Measurements from ENCODE around the gene MAP2K1. TPM values are rescaled to one million over a fixed set of nuclear protein-coding genes. Genes with fewer than 3 reads are reported as not detected.

Gene MAP2K1
- total RNA-seq, 1 donor from 2014 or later: 82.5 TPM

DNA sequence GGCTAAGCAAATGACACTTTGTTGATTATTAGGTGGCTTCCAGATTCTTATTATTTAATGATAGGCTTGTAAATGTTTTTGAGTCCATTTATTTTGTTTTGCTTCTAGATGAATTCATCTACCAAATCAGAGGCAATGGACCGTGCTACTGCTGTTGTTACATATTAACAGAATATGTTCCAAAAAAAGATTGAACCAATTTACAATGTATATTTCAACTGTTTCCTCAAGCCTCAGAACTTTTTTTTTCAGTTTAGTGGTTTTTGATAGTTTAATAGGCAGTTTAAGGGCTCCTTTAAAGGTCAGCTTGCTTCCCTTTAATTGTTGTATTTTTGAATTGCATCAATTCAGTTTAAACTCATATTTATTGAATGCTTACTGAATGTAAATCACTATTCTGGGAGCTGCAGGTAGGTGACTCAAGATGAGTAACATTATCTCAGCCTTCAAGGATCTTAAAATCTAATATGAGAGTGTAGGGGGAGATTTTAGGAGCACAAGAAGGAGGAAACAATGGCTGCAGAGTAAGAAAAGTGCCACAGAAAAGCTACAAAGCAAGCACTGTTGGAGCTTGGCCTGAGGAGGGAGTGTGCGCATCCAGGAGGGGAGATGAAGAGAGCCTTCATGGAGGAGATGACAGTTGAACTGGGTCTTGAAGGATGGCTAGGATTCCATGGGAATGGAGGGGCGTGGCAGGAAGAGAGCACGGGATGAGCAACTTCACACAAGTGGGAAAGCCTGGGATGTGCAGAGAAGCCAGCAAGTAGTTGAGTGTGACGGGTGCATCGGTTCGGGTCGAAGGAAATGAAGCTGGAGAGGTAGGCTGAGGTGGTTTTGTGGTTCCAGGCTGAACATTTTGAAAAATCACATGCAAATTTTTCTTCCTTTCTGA, 14.7 kb downstream of the MAP2K1 start:
- H3K9me3 Mint-ChIP-seq: no peaks in the 10 kb centered on the region
- no peaks in the 10 kb centered on the region for H3K27me3 Mint-ChIP-seq (ENCODE audit: insufficient read depth)
- H3K27ac Mint-ChIP-seq: peak overlapping the region; percentile 75
- peak overlapping the region; percentile 76 for H3K4me3 Mint-ChIP-seq
- intact Hi-C loops (cut with micrococcal nuclease): loop anchor here (2.0 to 5.0 kb wide), 2 partner anchors 15 to 71 kb away; partner anchors contain the start of gene MAP2K1
- peaks cover 27% of the 10 kb centered on the region for H3K36me3 Mint-ChIP-seq (ENCODE audit: low read depth)
- H3K4me1 Mint-ChIP-seq (ENCODE audit: low read depth): peaks cover 74% of the 10 kb centered on the region
- no peak for DNase-seq (ENCODE audit: low spot score)

GRCh38 chr15:66402761-66403284, 16.1 kb downstream of the MAP2K1 start:
- Mint-ChIP-seq H3K36me3 (ENCODE audit: low read depth) (peaks cover 23% of the 10 kb centered on the region), H3K9me3 (no peaks in the 10 kb centered on the region), H3K27ac (no peak overlapping the region), H3K27me3 (ENCODE audit: insufficient read depth) (no peaks in the 10 kb centered on the region), H3K4me3 (peak overlapping the region; percentile 36), H3K4me1 (ENCODE audit: low read depth) (peaks cover 88% of the 10 kb centered on the region)
- no peak for DNase-seq (ENCODE audit: low spot score)
- intact Hi-C loops (cut with micrococcal nuclease): loop anchor here (2.0 to 5.0 kb wide), 2 partner anchors 16 to 69 kb away; partner anchors contain the start of gene MAP2K1

- H3K9me3 Mint-ChIP-seq: no peaks in the 10 kb centered on the region
- no peak for DNase-seq (ENCODE audit: low spot score)
- H3K36me3 Mint-ChIP-seq (ENCODE audit: low read depth): peaks cover 25% of the 10 kb centered on the region
- H3K4me3 Mint-ChIP-seq: no peak overlapping the region
- no peaks in the 10 kb centered on the region for H3K27me3 Mint-ChIP-seq (ENCODE audit: insufficient read depth)
- H3K27ac Mint-ChIP-seq: no peak overlapping the region
- H3K4me1 Mint-ChIP-seq (ENCODE audit: low read depth): peaks cover 89% of the 10 kb centered on the region
- intact Hi-C loops (cut with micrococcal nuclease): loop anchor here (2.0 to 5.0 kb wide), 2 partner anchors 17 to 69 kb away; partner anchors contain the start of gene MAP2K1
Measured at GRCh38 chr15:66403323-66403722, 16.6 kb downstream of the MAP2K1 start.

GRCh38 chr15:66404122-66404521, 17.4 kb downstream of the MAP2K1 start:
- Mint-ChIP-seq H3K9me3 (no peaks in the 10 kb centered on the region), H3K27me3 (ENCODE audit: insufficient read depth) (no peaks in the 10 kb centered on the region), H3K27ac (no peak overlapping the region), H3K4me3 (peak overlapping the region; percentile 73), H3K36me3 (ENCODE audit: low read depth) (peaks cover 27% of the 10 kb centered on the region), H3K4me1 (ENCODE audit: low read depth) (peaks cover 95% of the 10 kb centered on the region)
- DNase-seq (ENCODE audit: low spot score): no peak
- intact Hi-C loops (cut with micrococcal nuclease): loop anchor here (5.0 kb wide), 1 partner anchor 68 kb away; no protein-coding TSS in a partner anchor

DNA sequence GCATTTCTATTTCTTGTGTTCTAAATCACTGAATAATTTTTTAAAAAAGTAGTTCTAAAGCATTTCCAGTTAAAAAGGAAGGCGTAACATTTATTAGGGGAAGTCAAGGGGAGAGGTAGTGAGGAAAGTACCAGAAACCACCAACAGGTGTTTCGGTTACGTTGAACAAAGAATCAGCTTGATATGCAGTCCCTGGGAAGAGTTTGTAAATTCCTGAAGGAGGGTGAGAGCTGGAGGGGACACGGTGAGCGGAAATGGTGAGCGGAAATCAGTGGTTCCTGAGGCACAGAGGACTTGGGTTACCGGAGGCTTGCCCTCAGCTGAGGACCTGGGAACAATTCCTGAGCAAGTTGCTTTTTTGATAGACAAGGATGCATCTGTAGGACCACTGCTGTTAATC, 17.8 kb downstream of the MAP2K1 start:
- Mint-ChIP-seq H3K9me3 (no peaks in the 10 kb centered on the region), H3K4me1 (ENCODE audit: low read depth) (peaks cover 95% of the 10 kb centered on the region), H3K27me3 (ENCODE audit: insufficient read depth) (no peaks in the 10 kb centered on the region), H3K36me3 (ENCODE audit: low read depth) (peaks cover 23% of the 10 kb centered on the region), H3K27ac (peak overlapping the region; percentile 37), H3K4me3 (peak overlapping the region; percentile 73)
- DNase-seq (ENCODE audit: low spot score): no peak
- intact Hi-C loops (cut with micrococcal nuclease): loop anchor here (5.0 kb wide), 1 partner anchor 68 kb away; no protein-coding TSS in a partner anchor

- no peaks in the 10 kb centered on the region for H3K9me3 Mint-ChIP-seq
- intact Hi-C loops (cut with micrococcal nuclease): no loop called here
- no peaks in the 10 kb centered on the region for H3K27me3 Mint-ChIP-seq (ENCODE audit: insufficient read depth)
Measured at GRCh38 chr15:66405007-66405406, 18.3 kb downstream of the MAP2K1 start.

DNA sequence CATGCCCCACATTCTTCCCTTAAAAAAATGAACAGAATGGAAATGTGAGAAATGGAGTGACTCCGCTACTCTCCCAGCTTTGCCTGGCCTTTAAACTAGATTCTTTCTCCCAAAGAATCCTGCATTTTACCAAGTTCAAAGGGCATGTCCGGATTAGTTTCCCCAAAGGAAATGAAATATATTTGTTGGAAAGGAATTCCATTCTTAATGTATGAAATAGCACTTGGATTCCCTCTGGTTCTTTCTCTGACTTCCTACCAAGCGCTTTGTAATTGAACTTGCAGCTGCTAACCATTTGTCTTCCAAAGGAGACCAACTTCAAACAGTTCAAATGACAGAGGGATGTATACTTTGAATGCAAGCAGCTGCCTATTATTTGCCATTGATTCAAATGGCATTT, 18.9 kb downstream of the MAP2K1 start:
- DNase-seq (ENCODE audit: low spot score): no peak
- peaks cover 25% of the 10 kb centered on the region for H3K36me3 Mint-ChIP-seq (ENCODE audit: low read depth)
- no peaks in the 10 kb centered on the region for H3K9me3 Mint-ChIP-seq
- no peak overlapping the region for H3K4me3 Mint-ChIP-seq
- no peak overlapping the region for H3K27ac Mint-ChIP-seq
- peaks cover 98% of the 10 kb centered on the region for H3K4me1 Mint-ChIP-seq (ENCODE audit: low read depth)
- no peaks in the 10 kb centered on the region for H3K27me3 Mint-ChIP-seq (ENCODE audit: insufficient read depth)
- intact Hi-C loops (cut with micrococcal nuclease): no loop called here

More at GRCh38 chr15:66405007-66405406, 18.3 kb downstream of the MAP2K1 start:
- Mint-ChIP-seq H3K4me3 (peak overlapping the region; percentile 73), H3K27ac (peak overlapping the region; percentile 37), H3K4me1 (ENCODE audit: low read depth) (peaks cover 98% of the 10 kb centered on the region), H3K36me3 (ENCODE audit: low read depth) (peaks cover 26% of the 10 kb centered on the region)
- DNase-seq (ENCODE audit: low spot score): no peak

DNA sequence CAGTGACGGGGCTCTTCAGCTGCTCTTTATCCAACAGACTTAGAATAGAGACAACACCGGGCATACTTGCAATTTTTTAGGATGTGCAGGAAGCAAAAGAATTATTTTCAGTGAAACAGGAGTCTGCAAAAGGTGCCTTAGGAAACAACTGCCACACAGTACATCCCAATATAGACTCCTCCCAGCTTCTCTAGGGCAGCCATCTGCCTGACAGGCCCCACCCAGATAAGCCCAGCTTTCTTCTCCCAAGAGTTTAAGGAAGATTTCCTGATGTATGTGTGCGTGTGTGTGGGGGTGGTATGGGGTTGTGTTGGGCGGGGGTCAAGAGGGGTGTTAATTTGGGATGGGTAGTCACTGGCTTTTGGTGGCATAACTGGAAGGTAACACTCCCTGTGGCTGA, 21.5 kb downstream of the MAP2K1 start:
- no peak for DNase-seq (ENCODE audit: low spot score)
- Mint-ChIP-seq H3K36me3 (ENCODE audit: low read depth) (peaks cover 25% of the 10 kb centered on the region), H3K4me3 (no peak overlapping the region), H3K4me1 (ENCODE audit: low read depth) (peaks cover 92% of the 10 kb centered on the region), H3K9me3 (no peaks in the 10 kb centered on the region), H3K27ac (peak overlapping the region; percentile 63), H3K27me3 (ENCODE audit: insufficient read depth) (no peaks in the 10 kb centered on the region)
- intact Hi-C loops (cut with micrococcal nuclease): no loop called here

DNA sequence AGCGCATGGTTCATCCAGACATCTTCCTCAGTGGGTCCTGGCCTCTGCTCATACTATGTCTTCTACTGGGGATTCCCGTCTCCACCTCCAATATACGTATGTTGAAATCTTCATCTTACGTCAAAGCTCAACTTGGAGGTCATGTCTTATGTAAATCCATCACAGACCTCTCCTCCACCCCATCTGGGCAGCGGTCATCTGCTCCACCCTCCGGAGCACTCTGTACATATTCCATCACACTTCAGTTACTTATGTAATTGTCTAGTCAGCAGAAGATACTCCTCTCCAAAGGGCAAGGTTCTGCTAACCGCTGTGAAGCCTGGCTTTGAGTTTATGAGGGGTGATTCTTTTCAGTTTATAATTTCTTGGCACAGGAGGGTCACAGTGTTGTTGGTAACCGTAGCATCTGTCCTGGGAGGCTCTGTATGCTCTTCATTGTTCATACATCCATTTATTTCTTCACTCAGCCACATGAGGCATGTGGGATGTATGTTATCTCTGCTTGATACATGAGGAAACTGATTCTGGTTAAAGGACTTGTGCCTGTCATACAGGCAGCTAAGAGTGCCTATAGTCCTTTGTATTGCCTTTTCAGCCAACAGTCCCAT, 22.1 kb downstream of the MAP2K1 start:
- no peaks in the 10 kb centered on the region for H3K27me3 Mint-ChIP-seq (ENCODE audit: insufficient read depth)
- intact Hi-C loops (cut with micrococcal nuclease): no loop called here

DNA sequence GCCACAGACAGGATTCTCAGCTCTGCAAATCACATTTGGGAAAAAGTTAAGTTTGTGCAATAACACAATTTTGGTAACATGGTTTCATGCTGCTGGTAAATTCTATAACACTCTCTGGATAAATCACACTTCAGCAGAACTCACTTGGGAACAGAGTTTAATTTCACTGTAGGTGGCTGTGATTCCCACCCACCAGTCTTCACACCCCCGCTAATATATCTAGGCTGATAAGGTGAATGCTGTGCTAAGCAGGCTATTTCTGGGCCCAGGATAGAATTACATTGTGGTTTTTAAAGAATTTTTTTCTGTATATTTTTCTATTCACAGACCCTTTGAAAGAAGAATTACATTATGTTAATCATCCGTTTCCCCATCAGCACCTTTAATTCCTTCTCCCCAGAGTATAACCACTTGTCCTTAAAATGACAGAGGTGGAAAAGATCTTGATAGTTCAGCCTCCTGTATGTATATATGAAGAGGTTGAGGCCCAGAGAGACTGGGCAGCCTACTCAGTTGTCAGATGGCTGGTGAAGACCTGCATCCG, 22.9 kb downstream of the MAP2K1 start:
- H3K9me3 Mint-ChIP-seq: peaks cover 5% of the 10 kb centered on the region
- H3K36me3 Mint-ChIP-seq (ENCODE audit: low read depth): peaks cover 31% of the 10 kb centered on the region
- H3K27me3 Mint-ChIP-seq (ENCODE audit: insufficient read depth): no peaks in the 10 kb centered on the region
- intact Hi-C loops (cut with micrococcal nuclease): no loop called here
- no peak for DNase-seq (ENCODE audit: low spot score)
- H3K27ac Mint-ChIP-seq: peak overlapping the region; percentile 41
- H3K4me3 Mint-ChIP-seq: peak overlapping the region; percentile 48
- peaks cover 88% of the 10 kb centered on the region for H3K4me1 Mint-ChIP-seq (ENCODE audit: low read depth)

More for the DNA sequence above, 22.1 kb downstream of the MAP2K1 start:
- H3K4me1 Mint-ChIP-seq (ENCODE audit: low read depth): peaks cover 92% of the 10 kb centered on the region
- H3K27ac Mint-ChIP-seq: no peak overlapping the region
- H3K4me3 Mint-ChIP-seq: no peak overlapping the region
- H3K36me3 Mint-ChIP-seq (ENCODE audit: low read depth): peaks cover 29% of the 10 kb centered on the region
- DNase-seq (ENCODE audit: low spot score): no peak
- H3K9me3 Mint-ChIP-seq: peaks cover under 1% of the 10 kb centered on the region

GRCh38 chr15:66411190-66411589, 24.5 kb downstream of the MAP2K1 start:
- Mint-ChIP-seq H3K4me3 (peak overlapping the region; percentile 73), H3K36me3 (ENCODE audit: low read depth) (peaks cover 42% of the 10 kb centered on the region), H3K4me1 (ENCODE audit: low read depth) (peaks cover 89% of the 10 kb centered on the region), H3K27ac (peak overlapping the region; percentile 20), H3K27me3 (ENCODE audit: insufficient read depth) (no peaks in the 10 kb centered on the region), H3K9me3 (peaks cover 8% of the 10 kb centered on the region)
- intact Hi-C loops (cut with micrococcal nuclease): no loop called here
- no peak for DNase-seq (ENCODE audit: low spot score)

DNA sequence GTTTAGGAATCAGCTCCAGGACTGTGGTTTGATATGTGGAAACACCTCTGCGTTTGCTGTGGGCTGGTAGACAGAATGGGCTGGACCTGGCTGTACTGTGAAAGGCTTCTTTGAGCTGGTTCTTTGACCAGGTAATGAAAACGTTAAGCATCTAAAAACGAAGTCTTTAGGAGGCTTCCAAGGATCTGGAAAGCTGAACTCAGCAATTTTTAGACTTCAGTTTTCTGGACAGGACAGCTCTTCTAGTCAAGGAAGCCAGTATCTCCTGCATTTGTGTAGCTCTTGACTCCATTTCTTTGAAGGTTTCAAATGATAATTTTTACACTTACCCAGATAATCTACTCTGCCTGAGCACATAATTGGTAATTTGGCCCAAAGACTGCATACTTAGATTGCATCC, 25.5 kb downstream of the MAP2K1 start:
- no peak overlapping the region for H3K4me3 Mint-ChIP-seq
- H3K9me3 Mint-ChIP-seq: peaks cover 8% of the 10 kb centered on the region
- no peak for DNase-seq (ENCODE audit: low spot score)
- peaks cover 45% of the 10 kb centered on the region for H3K36me3 Mint-ChIP-seq (ENCODE audit: low read depth)
- H3K4me1 Mint-ChIP-seq (ENCODE audit: low read depth): peaks cover 88% of the 10 kb centered on the region
- no peaks in the 10 kb centered on the region for H3K27me3 Mint-ChIP-seq (ENCODE audit: insufficient read depth)
- no peak overlapping the region for H3K27ac Mint-ChIP-seq
- intact Hi-C loops (cut with micrococcal nuclease): no loop called here
